CD4-positive, alpha-beta T cell (primary cell): ENCODE results near the gene TRIM33. TPM values are rescaled to one million over a fixed set of nuclear protein-coding genes. Genes with fewer than 3 reads are reported as not detected.

Source experiments
- ATAC-seq: fragments of 200-7000 bp; cut with Tn5 transposase; one replicate; pipeline ENCODE4 v1.10.0; 2022; ENCODE audit warnings: mild to moderate bottlenecking; ENCODE audit not compliant: poor library complexity
- CTCF ChIA-PET: fragments of 350-600 bp; sonication (Branson Sonifier 250); formaldehyde crosslinking; loops from one replicate; lab custom pipeline; 2021; ENCODE audit warnings: antibody characterized with exemption, inconsistent platforms; lab: Charles Lee
- POLR2A ChIA-PET: fragments of 350-600 bp; sonication (Branson Sonifier 250); formaldehyde crosslinking; loops from one replicate; lab custom pipeline; 2021; ENCODE audit warnings: antibody characterized with exemption, inconsistent platforms; lab: Charles Lee
- DNase-seq, 14 experiments: peaks; one replicate each; pipeline ENCODE4 v3.0.0-alpha.2; 2013 to 2020; ENCODE audit warnings: mixed read lengths in 2 of 14
- H3K27ac ChIP-seq, 2 donors: one replicate each; pipeline versions ENCODE4 v1.5.1 to v1.7.0; 2013; ENCODE audit warnings: low read length in 2 of 2, low read depth in 1 of 2, mild to moderate bottlenecking in 1 of 2
- H3K27me3 ChIP-seq, 2 experiments: 1 replicate in 1 of 2; 2 replicates in 1 of 2; pipeline versions ENCODE4 v1.6.1 to v1.7.0; 2013; ENCODE audit warnings: low read length in 2 of 2, control low read depth in 1 of 2, mild to moderate bottlenecking in 1 of 2, moderate library complexity in 1 of 2; ENCODE audit not compliant: insufficient read depth in 2 of 2, control insufficient read depth in 1 of 2
- H3K36me3 ChIP-seq: one replicate; pipeline ENCODE4 v1.6.1; 2013; ENCODE audit warnings: low read length, control low read depth; ENCODE audit not compliant: insufficient read depth
- H3K4me1 ChIP-seq: one replicate; pipeline ENCODE4 v1.6.1; 2013; ENCODE audit warnings: low read length, control low read depth; ENCODE audit not compliant: insufficient read depth
- H3K4me3 ChIP-seq: one replicate; pipeline ENCODE4 v1.5.1; 2013; ENCODE audit warnings: mild to moderate bottlenecking, low read length, moderate library complexity
- H3K9me3 ChIP-seq, 2 experiments: 1 replicate in 1 of 2; 2 replicates in 1 of 2; pipeline versions ENCODE4 v1.6.1 to v1.7.0; 2013; ENCODE audit warnings: low read length in 2 of 2, mild to moderate bottlenecking in 2 of 2, control low read depth in 1 of 2, moderate library complexity in 1 of 2; ENCODE audit not compliant: control insufficient read depth in 1 of 2, insufficient read depth in 1 of 2
- H3K27ac Mint-ChIP-seq: one replicate; pipeline ENCODE4 v1.8.0; 2020; ENCODE audit warnings: mixed read lengths
- H3K27me3 Mint-ChIP-seq: one replicate; pipeline ENCODE4 v1.8.0; 2021; ENCODE audit warnings: mixed read lengths
- H3K36me3 Mint-ChIP-seq: one replicate; pipeline ENCODE4 v1.8.0; 2021; ENCODE audit warnings: low read depth, mixed read lengths
- H3K4me1 Mint-ChIP-seq: one replicate; pipeline ENCODE4 v1.8.0; 2021; ENCODE audit warnings: low read depth, mixed read lengths
- H3K4me3 Mint-ChIP-seq: one replicate; pipeline ENCODE4 v1.8.0; 2020; ENCODE audit warnings: mild to moderate bottlenecking, mixed read lengths
- H3K9me3 Mint-ChIP-seq: one replicate; pipeline ENCODE4 v1.8.0; 2020; ENCODE audit warnings: mixed read lengths
- intact Hi-C, 2 experiments: fragments of 100-400 bp; cut with DNase I in 1 of 2; cut with micrococcal nuclease in 1 of 2; formaldehyde crosslinking; loops; one replicate each; pipeline versions ENCODE4 v1.15.1 to v1.9.0; 2023 to 2025; cut with DNase I, micrococcal nuclease
- polyA plus RNA-seq, 2 donors: library from polyadenylated mRNA; unstranded; fragments of 120-200 nt; gene quantifications; one replicate each; pipeline ENCODE4 v1.2.1, GENCODE V29; 2013
- total RNA-seq, 174 experiments: library from RNA in 2 of 174; stranded (reverse) in 2 of 174; gene quantifications; one replicate each; pipeline ENCODE4 v1.2.3 and lab custom pipeline; 2021 to 2026
- TF ChIP-seq, protein P1 (sequence below): fragments of 200-600 bp; IDR thresholded peaks from one replicate; pipeline ENCODE4 v1.8.0; 2022; ENCODE audit warnings: antibody characterized with exemption, mild to moderate bottlenecking

TRIM33 gene
- 10 to 100 TPM; 42.6 to 45.0 TPM for total RNA-seq
- polyA plus RNA-seq (2013, experiment 1 of 2) = 33.6 TPM
- 39.6 TPM for polyA plus RNA-seq (2013, experiment 2 of 2)
- 80.0 to 216 (median 129) reads per million in 172 experiments for total RNA-seq (lab: John Stamatoyannopoulos, UW)

DNA sequence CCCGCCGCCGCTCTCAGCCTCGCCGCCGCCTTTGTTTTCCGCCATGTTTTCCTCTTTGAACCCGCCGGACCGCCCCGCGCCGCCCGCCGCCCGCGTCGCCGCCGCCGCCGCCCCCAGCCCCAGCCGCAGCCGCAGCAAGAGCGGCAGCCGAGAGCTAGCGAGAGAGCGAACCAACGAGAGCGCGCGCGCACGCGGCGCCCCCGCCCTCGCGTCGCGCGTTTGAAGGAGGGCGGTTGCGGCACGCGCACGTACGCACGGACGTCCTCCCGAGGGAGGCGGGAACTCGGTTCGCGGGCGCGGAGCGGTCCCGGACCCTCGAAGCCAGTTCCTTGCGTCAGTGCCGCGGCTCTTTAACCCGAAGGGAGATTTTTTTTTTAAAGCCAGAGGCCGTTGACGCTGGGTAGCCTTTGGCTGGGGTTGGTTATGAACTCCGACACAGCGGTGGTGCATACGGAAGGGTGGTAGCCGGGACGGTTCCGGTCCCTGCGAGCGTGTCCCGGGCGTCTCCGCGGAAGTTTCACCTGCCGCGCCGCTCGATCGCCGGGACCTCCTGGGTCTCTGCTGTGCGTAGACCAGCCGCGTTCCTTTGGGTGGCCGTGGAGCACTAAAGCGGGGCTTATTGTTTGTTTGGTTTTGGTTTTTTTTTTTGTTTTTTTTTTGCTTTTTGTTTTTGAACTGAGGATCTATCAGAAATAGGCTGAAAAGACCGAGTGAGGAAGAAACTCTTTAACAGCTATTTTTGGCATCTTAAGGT lies at the start of gene TRIM33:
TRIM33 (minus strand) TSS at position 172 of the 754 bp plus-strand sequence; CDS start at position 45, 127 bp downstream.
- H3K4me1 Mint-ChIP-seq = peaks cover 48% of the 10 kb centered on the region
- H3K4me3 ChIP-seq = peak within 1 kb of the TSS; percentile 86
- DNase-seq = peak; percentile 84 to 98 (median 90)
- CTCF ChIA-PET = interaction anchor here (1.0 to 1.8 kb wide), 2 partner anchors 10 to 83 kb away, joined by 3 to 6 read pairs; no protein-coding TSS in a partner anchor
- H3K27ac ChIP-seq = peak within 1 kb of the TSS; percentile 95 to 99
- H3K27me3 ChIP-seq = no peaks in the 10 kb centered on the region
- TF ChIP-seq, protein P1, sequence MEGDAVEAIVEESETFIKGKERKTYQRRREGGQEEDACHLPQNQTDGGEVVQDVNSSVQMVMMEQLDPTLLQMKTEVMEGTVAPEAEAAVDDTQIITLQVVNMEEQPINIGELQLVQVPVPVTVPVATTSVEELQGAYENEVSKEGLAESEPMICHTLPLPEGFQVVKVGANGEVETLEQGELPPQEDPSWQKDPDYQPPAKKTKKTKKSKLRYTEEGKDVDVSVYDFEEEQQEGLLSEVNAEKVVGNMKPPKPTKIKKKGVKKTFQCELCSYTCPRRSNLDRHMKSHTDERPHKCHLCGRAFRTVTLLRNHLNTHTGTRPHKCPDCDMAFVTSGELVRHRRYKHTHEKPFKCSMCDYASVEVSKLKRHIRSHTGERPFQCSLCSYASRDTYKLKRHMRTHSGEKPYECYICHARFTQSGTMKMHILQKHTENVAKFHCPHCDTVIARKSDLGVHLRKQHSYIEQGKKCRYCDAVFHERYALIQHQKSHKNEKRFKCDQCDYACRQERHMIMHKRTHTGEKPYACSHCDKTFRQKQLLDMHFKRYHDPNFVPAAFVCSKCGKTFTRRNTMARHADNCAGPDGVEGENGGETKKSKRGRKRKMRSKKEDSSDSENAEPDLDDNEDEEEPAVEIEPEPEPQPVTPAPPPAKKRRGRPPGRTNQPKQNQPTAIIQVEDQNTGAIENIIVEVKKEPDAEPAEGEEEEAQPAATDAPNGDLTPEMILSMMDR = no peak
- H3K27me3 Mint-ChIP-seq = no peaks in the 10 kb centered on the region
- no peaks in the 10 kb centered on the region for H3K9me3 ChIP-seq
- H3K4me1 ChIP-seq = peaks cover 43% of the 10 kb centered on the region
- ATAC-seq = peak; percentile 66
- peak within 1 kb of the TSS; percentile 100 for H3K27ac Mint-ChIP-seq
- H3K36me3 Mint-ChIP-seq = peaks cover 27% of the 10 kb centered on the region
- POLR2A ChIA-PET = interaction anchor here (0.5 to 4.4 kb wide), 37 partner anchors 8 to 1122 kb away, joined by 3 to 37 read pairs (median 4); partner anchors contain the start of genes BCAS2, CSDE1, DENND2C and NRAS
- no peaks in the 10 kb centered on the region for H3K9me3 Mint-ChIP-seq
- peaks cover 10% of the 10 kb centered on the region for H3K36me3 ChIP-seq
- H3K4me3 Mint-ChIP-seq = peak within 1 kb of the TSS; percentile 100
- intact Hi-C loops = loop anchor here (1.0 to 10.0 kb wide), 10 partner anchors 70 to 1556 kb away; partner anchors contain the start of genes BCAS2 (in 2 of the 2), DENND2C (in 1 of the 2), LRIG2 (in 1 of the 2) and NRAS (in 1 of the 2)

GRCh38 chr1:114559356-114559755 lies 48.4 kb upstream of the TRIM33 start:
- POLR2A ChIA-PET = no interaction called here
- Histone ChIP-seq H3K4me1 (no peaks in the 10 kb centered on the region), H3K27me3 (no peaks in the 10 kb centered on the region), H3K4me3 (no peak overlapping the region), H3K27ac (no peak overlapping the region), H3K36me3 (peaks cover 1% of the 10 kb centered on the region), H3K9me3 (no peaks in the 10 kb centered on the region)
- Mint-ChIP-seq H3K4me1 (no peaks in the 10 kb centered on the region), H3K27ac (no peak overlapping the region), H3K27me3 (no peaks in the 10 kb centered on the region), H3K36me3 (peaks cover 7% of the 10 kb centered on the region), H3K4me3 (no peak overlapping the region), H3K9me3 (no peaks in the 10 kb centered on the region)
- intact Hi-C loops = loop anchor here (2.0 to 5.0 kb wide), 2 partner anchors 212 to 581 kb away; partner anchors contain the start of gene OLFML3 (in 1 of the 2)
- TF ChIP-seq, protein P1 = no peak
- CTCF ChIA-PET = no interaction called here
- DNase-seq (no peak), ATAC-seq (no peak)

GRCh38 chr1:114558544-114558943 lies 47.5 kb upstream of the TRIM33 start:
- no peaks in the 10 kb centered on the region for H3K36me3 ChIP-seq
- Mint-ChIP-seq H3K27ac (no peak overlapping the region), H3K36me3 (peaks cover 4% of the 10 kb centered on the region), H3K4me1 (no peaks in the 10 kb centered on the region), H3K27me3 (no peaks in the 10 kb centered on the region), H3K9me3 (no peaks in the 10 kb centered on the region), H3K4me3 (no peak overlapping the region)
- no peak overlapping the region for H3K4me3 ChIP-seq
- CTCF ChIA-PET = no interaction called here
- no peaks in the 10 kb centered on the region for H3K9me3 ChIP-seq
- H3K4me1 ChIP-seq = no peaks in the 10 kb centered on the region
- intact Hi-C loops = loop anchor here (2.0 to 5.0 kb wide), 2 partner anchors 211 to 580 kb away; partner anchors contain the start of gene OLFML3 (in 1 of the 2)
- DNase-seq (peak in 3 of 14 experiments; percentile 36 to 41 (median 37)), ATAC-seq (peak; percentile 52)
- no peak overlapping the region for H3K27ac ChIP-seq
- TF ChIP-seq, protein P1 = peak; percentile 65
- POLR2A ChIA-PET = interaction anchor here (0.6 kb wide), 1 partner anchor 276 kb away, joined by 3 read pairs; no protein-coding TSS in a partner anchor
- H3K27me3 ChIP-seq = no peaks in the 10 kb centered on the region
